ENCODE data around the gene PUSL1.

The PUSL1 gene

DNA sequence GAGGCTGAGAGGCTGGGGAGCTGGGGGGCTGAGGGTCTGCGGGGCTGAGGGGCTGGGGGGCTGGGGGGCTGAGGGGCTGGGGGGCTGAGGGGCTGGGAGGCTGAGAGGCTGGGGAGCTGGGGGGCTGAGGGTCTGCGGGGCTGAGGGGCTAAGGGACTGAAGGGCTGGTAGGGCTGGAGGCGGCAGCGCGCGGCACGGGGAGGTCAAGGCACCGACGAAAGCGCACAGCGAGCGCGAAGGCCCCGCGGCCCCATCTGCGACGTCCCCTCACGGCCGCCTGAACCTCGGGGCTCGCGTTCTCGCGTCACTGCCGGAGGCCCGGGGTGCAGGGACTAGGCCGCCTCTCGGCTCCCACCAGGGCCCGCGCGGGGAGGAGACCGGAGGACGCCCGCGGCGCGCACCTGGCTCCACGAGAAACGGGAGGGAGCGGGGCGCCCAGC, 15.7 kb downstream of the PUSL1 start:
- in situ Hi-C loops (cut with MboI; ENCODE audit: low sequenced_read_pairs) = no loop called here

DNA sequence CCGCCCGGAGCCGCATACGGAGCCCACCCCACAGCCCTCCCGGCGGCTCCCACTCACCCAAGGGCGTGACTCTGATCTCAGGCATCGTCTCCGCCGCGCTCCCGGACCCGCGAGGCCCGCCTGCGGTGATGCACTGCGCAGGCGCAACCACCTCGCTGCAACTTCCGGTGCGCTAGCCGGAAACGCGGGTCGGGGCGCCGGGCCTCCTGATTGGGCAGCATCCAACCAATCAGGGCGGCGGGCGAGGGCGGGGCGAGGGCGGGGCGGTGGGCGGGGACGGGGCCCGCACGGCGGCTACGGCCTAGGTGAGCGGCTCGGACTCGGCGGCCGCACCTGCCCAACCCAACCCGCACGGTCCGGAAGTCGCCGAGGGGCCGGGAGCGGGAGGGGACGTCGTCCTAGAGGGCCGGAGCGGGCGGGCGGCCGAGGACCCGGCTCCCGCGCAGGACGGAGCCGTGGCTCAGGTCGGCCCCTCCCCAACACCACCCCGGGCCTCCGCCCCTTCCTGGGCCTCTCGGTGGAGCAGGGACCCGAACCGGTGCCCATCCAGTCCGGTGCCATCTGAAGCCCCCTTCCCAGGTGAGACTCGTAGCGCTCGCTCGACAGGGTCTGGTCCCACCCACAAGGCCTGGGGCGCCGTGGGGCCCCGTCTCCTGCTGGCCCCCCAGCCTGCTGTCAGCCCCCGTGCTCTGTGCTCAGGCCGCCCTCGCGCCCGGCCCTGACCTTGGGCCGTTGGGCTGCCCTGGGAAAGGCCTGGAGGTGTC, 16.3 kb downstream of the PUSL1 start, which contains the start of the genes CPTP and INTS11:
Gene CPTP (plus strand): TSS at position 279 of the 764 bp plus-strand sequence. CDS start 2,109 bp downstream, outside the sequence.
Gene INTS11 (minus strand): TSS at position 137 of the 764 bp plus-strand sequence. CDS start 52 bp downstream, at position 85.
- in situ Hi-C loops (cut with MboI; ENCODE audit: low sequenced_read_pairs) = no loop called here

DNA sequence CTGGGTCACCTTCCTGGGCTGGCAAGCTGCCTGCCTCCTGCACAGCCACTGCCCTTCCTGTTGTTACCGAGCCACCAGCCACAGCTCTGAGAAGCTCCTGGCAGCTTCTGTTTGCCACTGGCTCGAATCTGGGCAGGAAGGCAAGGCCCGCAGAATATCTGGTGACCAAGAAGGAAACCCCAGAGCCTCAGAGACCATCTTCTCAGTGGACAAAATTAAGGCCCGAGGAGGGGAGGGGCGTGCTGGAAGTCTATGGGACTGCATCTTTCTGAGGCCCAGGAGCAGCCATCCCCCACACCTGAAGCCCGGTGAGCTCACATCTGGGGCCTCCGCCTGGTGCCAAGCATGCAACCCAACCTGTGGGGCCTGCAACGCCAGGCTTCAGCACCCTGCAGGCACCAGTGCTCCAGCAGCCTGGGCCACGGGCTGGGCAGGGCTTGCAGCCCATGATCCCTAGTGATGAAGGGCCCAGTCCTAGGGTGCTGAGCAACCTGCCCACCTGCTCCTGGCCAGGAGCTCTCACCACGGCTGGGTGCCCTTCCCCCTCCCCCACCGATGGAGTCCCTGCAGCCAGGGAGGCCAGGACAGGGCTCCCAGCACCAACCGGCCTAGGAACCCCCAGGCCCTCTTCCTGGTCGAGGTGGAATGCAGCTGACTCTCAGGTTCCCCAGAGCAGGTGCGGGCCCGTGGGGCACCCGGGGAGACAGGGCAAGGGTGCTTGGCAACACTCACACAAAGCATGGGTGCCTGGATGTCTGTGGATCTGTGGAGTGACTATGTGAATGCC, 17.1 kb downstream of the PUSL1 start:
- in situ Hi-C loops (cut with MboI; ENCODE audit: low sequenced_read_pairs) = no loop called here

- in situ Hi-C loops (cut with MboI; ENCODE audit: low sequenced_read_pairs) = no loop called here
Observed at GRCh38 chr1:1326075-1326605, 17.7 kb downstream of the PUSL1 start.

DNA sequence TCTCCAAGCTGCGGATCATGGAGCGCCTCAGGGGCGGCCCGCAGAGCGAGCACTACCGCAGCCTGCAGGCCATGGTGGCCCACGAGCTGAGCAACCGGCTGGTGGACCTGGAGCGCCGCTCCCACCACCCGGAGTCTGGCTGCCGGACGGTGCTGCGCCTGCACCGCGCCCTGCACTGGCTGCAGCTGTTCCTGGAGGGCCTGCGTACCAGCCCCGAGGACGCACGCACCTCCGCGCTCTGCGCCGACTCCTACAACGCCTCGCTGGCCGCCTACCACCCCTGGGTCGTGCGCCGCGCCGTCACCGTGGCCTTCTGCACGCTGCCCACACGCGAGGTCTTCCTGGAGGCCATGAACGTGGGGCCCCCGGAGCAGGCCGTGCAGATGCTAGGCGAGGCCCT, 18.9 kb downstream of the PUSL1 start:
- in situ Hi-C loops (cut with MboI; ENCODE audit: low sequenced_read_pairs) = no loop called here

DNA sequence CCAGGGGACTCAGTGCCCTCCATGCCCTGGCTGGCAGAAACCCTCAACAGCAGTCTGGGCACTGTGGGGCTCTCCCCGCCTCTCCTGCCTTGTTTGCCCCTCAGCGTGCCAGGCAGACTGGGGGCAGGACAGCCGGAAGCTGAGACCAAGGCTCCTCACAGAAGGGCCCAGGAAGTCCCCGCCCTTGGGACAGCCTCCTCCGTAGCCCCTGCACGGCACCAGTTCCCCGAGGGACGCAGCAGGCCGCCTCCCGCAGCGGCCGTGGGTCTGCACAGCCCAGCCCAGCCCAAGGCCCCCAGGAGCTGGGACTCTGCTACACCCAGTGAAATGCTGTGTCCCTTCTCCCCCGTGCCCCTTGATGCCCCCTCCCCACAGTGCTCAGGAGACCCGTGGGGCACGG, 19.9 kb downstream of the PUSL1 start:
- in situ Hi-C loops (cut with MboI; ENCODE audit: low sequenced_read_pairs) = no loop called here

DNA sequence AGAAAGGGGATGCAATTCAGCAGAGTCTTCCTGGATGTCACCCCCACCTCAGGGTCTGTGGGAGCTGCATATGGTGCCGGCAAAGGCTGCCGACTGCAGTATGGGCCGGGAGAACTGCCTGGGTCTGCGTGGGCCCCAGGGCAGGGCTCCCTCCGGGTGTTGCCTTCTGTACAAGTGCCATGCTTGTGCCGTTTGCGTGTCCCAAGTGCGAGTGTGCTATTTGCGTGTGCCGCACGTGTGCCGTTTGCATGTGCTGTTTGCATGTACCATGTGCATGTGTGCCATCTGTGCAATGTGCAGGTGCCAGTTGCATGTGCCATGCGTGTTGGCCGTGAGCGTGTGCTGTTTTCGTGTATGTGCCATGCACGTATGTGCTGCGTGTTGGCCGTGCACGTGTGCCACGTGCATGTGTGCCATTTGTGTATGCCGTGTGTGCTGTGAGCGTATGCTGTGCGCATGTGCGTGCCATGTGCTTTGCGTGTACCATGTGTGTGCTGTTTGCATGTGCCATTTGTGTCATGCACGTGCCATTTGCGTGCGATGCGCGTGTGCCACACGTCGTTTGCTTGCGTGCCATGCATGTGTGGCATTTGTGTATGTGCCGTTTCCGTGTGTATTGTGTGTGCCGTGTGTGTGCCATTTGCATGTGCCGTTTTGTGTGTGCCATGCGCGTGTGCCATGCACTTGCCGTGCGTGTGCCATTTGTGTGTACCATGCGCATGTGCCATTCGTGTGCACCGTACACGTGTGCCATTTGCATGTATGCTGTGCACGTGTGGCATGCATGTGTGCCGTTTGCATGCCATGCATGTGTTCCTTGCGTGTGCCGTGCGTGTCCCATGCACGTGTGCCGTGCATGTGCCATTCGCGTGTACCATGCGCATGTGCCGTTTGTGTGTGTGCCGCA, 21.2 kb downstream of the PUSL1 start:
- in situ Hi-C loops (cut with MboI; ENCODE audit: low sequenced_read_pairs) = no loop called here

DNA sequence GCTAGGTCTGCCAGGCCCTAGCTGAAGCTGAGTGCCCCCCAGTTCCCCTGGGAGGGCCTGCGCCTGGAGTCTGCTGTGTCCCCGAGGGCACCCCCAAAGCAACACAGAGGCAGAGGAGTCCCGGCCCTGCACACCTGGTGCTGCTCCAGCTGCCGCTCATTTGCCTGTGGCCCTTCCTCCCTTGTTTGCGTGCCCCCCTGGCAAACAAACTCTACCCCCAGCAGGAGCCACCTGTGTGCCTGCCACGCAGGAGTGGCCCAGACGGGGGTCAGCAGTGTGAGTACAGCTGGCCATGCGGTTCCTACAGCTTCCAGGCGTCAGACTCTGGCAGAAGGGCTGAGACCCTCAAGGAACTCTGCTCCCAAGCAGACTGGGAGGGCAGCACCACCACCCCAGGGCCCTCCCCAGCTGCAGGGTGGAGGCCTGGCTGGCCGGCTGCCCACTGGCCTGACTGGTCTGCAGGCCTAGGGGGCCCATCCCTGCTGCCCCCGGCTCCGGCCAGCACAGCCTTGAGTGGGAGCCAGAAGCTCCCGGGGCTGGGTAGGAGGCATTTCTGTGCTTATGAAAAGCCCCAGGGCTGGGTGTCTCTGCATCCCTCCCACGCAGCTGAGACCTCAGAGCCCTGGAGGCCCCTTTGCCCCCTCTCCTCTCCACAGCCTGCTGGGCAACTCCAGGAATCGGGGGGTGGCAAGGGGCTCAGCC, 22.1 kb downstream of the PUSL1 start:
- in situ Hi-C loops (cut with MboI; ENCODE audit: low sequenced_read_pairs) = no loop called here

DNA sequence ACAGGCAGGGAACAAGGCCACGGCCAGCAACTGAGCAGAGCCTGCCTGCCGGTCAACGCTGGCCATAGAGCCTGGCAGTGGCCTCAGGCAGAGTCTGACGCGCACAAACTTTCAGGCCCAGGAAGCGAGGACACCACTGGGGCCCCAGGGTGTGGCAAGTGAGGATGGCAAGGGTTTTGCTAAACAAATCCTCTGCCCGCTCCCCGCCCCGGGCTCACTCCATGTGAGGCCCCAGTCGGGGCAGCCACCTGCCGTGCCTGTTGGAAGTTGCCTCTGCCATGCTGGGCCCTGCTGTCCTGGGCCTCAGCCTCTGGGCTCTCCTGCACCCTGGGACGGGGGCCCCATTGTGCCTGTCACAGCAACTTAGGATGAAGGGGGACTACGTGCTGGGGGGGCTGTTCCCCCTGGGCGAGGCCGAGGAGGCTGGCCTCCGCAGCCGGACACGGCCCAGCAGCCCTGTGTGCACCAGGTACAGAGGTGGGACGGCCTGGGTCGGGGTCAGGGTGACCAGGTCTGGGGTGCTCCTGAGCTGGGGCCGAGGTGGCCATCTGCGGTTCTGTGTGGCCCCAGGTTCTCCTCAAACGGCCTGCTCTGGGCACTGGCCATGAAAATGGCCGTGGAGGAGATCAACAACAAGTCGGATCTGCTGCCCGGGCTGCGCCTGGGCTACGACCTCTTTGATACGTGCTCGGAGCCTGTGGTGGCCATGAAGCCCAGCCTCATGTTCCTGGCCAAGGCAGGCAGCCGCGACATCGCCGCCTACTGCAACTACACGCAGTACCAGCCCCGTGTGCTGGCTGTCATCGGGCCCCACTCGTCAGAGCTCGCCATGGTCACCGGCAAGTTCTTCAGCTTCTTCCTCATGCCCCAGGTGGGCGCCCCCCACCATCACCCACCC, 22.9 kb downstream of the PUSL1 start, which contains the start of gene TAS1R3:
Gene TAS1R3 (plus strand): TSS at position 213 of the 898 bp plus-strand sequence. CDS start 66 bp downstream, at position 279.
- in situ Hi-C loops (cut with MboI; ENCODE audit: low sequenced_read_pairs) = no loop called here

GRCh38 chr1:1332031-1332755, 23.8 kb downstream of the PUSL1 start:
- in situ Hi-C loops (cut with MboI; ENCODE audit: low sequenced_read_pairs) = no loop called here

DNA sequence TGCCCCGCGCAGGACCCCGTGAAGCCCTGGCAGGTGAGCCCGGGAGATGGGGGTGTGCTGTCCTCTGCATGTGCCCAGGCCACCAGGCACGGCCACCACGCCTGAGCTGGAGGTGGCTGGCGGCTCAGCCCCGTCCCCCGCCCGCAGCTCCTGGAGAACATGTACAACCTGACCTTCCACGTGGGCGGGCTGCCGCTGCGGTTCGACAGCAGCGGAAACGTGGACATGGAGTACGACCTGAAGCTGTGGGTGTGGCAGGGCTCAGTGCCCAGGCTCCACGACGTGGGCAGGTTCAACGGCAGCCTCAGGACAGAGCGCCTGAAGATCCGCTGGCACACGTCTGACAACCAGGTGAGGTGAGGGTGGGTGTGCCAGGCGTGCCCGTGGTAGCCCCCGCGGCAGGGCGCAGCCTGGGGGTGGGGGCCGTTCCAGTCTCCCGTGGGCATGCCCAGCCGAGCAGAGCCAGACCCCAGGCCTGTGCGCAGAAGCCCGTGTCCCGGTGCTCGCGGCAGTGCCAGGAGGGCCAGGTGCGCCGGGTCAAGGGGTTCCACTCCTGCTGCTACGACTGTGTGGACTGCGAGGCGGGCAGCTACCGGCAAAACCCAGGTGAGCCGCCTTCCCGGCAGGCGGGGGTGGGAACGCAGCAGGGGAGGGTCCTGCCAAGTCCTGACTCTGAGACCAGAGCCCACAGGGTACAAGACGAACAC, 24.5 kb downstream of the PUSL1 start:
- in situ Hi-C loops (cut with MboI; ENCODE audit: low sequenced_read_pairs) = no loop called here

GRCh38 chr1:1333551-1334241, 25.3 kb downstream of the PUSL1 start:
- in situ Hi-C loops (cut with MboI; ENCODE audit: low sequenced_read_pairs) = no loop called here

GRCh38 chr1:1334835-1335234, 26.4 kb downstream of the PUSL1 start:
- in situ Hi-C loops (cut with MboI; ENCODE audit: low sequenced_read_pairs) = no loop called here

DNA sequence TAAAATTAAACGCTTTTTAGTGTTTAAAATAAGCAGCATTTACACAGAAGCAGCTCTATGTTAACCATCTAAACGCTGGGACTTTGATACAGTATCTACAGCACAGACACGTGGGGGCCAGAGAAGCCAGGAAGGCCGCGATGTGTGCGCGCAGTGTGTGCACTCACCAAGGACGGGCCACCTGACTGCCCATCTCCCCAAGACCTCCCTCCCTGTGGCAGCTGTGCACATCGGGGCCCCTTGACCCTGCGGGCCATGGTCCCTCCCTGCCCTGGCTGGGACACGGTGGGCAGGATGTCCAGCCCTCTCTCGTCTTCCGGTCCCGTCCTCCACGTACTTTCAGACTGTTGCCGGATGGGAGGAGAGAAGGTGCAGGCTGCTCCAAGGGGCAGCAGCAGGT, 26.9 kb downstream of the PUSL1 start:
- in situ Hi-C loops (cut with MboI; ENCODE audit: low sequenced_read_pairs) = no loop called here

GRCh38 chr1:1335792-1336248, 27.4 kb downstream of the PUSL1 start:
- in situ Hi-C loops (cut with MboI; ENCODE audit: low sequenced_read_pairs) = no loop called here

GRCh38 chr1:1336446-1336845, 28.0 kb downstream of the PUSL1 start:
- in situ Hi-C loops (cut with MboI; ENCODE audit: low sequenced_read_pairs) = no loop called here

Measured in HL-60/S4 treated with phorbol 12-myristate 13-acetate at 8.2 ng/mL for 4 days and 3 days (cell line).